ENCODE measurements around the gene CLIC3.

CLIC3 gene

DNA sequence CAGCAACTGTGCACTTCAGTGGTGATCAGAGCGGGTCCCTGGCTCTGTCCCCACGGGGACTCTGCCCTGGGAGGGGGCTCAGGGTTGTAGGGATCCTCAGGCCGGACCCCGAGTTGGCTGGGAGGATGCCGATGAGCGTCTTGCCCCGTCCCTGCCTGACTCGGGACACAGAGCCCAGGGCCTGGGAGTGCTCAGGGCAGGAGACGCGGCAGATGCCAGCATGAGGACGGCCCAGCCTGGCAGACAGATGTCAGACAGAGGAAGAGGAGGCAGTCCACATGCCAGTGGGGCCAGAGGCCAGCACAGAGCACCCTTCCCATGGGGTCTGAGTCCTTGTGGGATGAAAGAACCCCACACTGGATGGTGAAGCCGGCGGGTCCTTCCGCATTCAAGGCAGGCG lies 33.0 kb downstream of the CLIC3 start:
- no peak for DNase-seq

DNA sequence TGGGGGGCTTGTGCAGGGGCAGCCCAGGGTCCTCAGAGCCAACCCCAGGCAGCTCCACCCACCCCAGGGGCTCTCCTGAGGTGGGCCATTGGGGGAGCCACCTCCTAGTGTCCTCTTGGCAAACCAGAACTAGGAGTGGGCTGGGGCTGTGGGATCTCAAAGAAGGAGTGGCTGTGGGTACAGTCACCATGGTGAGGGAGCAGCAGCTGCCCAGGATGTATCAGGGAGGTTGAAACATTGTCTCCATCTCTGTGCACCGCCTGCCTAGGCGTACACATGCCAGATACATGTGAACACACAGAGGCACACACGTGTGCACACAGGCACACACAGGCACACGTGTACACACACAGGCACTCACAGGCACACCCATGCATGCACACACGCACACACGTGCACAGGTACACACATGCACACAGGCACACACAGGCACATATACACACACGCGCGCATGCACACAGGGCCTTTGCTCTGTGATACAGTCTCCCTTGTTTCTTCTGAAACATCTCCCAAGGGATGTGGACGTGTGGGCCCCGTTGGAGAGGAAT lies 33.6 kb downstream of the CLIC3 start:
- no peak for DNase-seq

DNA sequence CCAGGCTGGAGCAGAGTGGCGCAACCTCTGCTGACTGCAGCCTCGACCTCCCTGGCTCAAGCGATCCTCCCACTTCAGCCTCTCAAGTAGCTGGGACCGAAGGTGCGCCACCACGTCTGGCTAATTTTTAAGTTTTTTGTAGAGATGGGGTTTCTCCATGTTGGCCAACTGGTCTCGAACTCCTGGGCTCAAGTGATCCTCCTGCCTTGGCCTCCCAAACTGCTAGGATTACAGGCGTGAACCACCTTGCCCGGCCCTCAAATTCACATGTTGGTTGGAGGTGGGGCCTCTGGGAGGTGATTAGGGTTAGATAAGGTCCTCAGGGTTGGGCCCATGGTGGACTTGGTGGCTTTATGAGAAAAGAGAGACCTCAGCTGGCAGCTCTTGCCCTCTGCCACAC lies 34.2 kb downstream of the CLIC3 start:
- no peak for DNase-seq

DNA sequence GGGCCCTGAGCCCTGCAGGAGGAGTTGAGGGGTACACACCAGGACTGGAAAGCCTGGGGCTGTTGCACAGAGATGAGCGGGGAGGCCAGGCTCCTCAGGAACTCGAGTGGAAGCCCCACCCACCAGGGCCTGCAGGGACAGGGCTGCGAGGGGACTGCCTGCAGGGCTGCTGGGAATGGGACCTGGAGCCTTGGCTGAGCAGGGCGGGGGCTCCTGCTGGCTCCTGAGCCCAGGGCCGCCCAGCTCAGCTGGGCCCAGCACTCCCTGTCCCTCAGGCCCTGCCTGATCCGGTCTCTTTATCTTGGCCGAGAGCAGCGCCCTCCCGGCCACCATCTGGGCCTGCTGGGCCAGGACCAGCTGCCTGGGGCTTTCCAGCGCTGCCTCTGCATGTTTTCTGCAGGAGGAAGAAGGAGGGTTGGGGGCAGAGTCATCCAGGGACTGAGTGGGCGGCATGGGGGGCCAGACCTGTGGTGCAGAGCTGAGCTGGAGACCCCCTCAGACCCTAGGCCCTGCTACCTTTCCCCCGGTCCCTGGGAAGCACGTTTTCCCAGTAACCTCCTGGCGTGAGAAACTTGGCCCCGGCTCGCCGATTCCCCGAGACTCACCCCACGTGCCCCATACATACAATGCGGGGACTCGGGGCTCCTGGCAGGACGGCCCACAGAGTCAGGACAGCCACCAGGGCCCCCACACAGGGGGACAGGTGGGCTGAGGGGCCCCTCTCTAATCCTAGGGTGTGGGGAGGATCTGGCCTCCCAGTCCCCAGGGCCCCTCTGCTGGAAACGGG lies 34.9 kb downstream of the CLIC3 start:
- no peak for DNase-seq

DNA sequence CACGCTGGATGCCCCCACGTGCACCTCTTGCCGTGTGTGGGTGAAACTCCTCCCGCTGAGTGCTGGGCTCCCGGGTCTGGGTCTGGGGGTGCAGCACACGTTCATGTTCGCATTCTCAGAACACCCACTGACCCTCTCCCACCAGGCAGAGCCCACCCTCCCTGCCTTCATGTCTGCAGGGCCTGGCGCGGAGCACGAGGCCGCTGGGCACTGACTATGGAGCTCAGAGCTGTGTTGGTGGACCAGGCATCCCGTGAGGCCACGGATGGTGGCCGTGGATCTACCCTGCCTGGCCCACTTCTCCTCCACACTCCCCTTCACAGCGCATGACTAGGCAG lies 35.5 kb downstream of the CLIC3 start:
- DNase-seq = no peak

DNA sequence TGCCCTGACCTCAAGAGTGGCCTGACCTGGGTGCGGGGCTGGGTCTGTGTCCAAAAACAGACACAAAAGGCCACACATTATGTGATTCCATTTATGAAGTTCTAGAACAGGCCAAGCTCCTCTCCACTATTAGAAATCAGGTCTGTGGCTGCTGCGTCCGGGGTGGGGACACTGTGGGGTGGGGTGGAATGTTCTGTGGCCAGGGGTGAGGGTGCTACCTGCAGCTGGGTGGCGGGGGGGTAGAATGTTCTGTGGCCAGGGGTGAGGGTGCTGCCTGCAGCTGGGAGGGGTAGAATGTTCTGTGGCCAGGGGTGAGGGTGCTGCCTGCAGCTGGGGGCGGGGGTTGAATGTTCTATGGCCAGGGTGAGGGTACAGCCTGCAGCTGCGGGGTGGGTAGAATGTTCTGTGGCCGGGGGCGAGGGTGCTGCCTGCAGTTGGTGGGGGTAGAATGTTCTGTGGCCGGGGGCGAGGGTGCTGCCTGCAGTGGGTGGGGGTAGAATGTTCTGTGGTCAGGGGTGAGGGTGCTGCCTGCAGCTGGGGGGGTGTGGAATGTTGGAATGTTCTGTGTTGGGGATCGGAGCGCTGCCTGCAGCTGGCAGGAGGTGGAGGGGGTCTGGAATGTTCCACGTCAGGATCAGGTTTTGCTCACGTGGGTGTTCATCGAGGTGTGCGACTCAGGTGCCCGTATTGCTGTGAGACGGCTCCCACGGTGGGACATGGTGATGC lies 36.0 kb downstream of the CLIC3 start:
- DNase-seq = no peak

DNA sequence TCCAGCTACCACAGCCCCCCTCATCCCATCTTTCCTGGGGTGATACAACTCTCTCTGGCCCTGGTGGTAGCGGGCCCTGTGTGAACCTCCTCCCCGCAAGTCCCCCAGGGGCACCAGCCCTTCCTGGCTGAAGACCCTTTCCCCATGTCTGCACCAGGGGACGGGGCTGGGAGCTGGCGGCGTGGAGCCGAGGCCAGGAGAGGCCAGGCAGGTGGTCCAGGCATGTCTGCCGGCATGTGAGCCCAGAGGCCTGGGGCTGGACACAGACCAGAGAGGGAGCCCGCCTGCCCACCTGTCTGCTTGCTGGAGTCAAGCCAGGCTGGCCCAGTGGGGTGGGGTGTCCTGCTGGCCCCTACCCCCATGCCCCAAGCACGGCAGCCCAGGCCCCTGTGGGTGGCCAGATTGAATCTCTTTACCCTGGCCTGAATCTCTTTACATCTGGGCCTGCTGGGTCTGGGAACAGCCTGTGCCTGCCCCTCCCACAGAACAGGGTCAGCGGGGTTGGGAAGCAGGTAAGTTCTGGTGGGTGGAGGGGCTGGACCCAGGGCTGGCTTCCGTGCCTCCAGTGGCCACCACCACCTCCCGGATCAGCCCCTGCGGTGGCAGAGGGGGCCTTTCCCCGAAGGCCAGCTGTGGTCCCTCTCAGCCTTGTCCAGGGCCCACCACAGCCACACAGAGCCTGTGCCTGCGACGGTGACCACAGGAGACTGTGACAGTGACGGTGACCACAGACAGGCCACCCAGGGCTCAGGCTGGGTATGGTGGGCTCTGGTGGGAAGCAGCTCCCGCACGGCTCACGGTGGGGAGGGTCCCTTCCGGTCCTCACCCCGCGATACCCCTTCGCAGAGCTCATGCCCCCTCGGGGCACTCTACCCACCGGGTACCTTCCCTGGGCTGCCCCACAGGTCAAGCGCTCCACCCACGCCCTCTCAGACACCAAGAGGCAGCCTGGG lies 37.2 kb downstream of the CLIC3 start:
- no peak for DNase-seq

DNA sequence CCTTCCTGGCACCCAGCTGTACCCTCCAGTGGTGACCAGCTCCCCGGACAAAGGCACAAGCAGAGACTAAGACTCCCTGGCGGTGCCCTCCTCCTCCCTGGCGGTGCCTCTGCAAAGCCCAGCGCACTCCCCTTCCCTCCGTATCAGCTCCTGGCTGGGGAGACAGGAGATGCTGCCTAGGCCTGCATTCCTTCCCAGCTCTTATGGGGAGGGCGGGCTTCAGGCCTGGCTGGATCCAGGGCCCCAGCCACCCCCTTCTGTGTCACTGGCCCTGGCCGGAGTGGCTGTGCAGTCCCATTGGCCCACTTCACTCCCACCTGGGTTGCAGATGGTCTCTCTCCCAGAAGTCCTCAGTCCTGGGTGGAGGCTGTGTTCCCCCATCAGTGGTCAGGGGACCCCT lies 37.9 kb downstream of the CLIC3 start:
- no peak for DNase-seq

DNA sequence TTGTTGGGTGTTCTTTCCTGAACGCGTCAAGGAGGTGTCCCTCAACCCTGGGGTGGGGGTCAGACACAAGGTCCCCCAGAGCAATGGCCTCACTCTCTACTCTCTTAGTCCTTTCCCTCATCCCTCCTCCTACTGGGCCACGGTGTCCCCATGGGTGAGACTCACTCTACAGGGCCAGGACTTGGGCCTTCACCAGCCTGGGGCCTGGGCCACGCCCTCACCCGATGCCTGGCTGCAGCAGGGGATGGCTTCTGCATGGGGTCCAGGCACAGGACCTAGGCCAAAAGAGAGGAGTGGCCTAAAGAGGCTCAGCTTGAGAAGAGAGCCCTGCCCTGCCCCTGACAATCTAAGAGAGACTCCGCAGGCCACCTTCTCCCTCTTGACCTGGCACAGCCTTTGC lies 38.5 kb downstream of the CLIC3 start:
- no peak for DNase-seq

DNA sequence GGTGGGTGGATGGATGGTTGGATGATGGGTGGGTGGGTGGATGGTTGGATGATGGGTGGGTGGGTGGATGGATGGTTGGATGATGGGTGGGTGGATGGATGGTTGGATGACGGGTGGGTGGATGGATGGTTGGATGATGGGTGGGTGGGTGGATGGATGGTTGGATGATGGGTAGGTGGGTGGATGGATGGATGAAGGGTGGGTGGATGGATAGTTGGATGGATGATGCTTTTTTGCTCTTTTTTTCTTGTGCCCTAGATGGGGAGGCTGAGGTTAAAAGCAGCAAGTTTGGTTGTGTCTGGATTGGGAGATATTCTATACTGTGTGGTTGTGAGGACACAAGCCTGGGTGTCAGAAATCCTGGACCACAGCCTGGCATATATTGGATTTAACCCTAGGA lies 38.9 kb downstream of the CLIC3 start:
- DNase-seq = no peak

DNA sequence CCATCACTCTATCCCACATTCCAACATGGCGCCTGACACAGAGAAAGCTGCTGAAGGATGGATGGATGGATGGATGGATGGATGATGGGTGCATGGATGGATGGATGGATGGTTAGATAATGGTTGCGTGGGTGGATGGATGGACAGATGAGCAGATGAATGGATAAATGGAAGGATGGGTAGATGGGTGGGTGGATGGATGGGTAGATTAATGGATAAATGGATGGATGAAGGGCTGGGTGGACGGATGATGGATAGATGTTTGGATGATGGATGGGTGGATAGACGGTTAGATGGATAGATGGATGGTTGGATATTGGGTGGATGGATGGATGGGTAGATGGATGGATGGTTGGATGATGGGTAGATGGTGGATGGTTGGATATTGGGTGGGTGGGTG lies 39.8 kb downstream of the CLIC3 start:
- DNase-seq = no peak

DNA sequence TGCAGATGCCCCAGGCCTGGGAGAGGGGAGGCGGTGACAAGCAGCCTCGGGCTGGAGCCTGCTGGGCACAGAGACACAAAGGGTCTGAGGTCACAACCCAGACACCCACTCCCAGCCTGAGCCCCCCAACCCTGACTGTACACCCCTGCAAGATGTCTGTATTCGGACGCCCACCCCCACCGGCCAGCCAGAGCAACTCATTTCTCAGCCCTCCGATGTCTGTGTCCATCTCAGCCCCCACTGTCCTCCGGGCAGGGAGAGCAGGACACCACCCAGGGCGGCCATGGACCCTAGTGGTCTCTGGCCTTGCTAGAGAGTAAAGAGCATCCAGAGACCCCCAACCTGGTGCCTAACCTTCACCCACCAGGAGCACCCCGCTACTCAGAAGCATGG lies 40.4 kb downstream of the CLIC3 start:
- DNase-seq = no peak

DNA sequence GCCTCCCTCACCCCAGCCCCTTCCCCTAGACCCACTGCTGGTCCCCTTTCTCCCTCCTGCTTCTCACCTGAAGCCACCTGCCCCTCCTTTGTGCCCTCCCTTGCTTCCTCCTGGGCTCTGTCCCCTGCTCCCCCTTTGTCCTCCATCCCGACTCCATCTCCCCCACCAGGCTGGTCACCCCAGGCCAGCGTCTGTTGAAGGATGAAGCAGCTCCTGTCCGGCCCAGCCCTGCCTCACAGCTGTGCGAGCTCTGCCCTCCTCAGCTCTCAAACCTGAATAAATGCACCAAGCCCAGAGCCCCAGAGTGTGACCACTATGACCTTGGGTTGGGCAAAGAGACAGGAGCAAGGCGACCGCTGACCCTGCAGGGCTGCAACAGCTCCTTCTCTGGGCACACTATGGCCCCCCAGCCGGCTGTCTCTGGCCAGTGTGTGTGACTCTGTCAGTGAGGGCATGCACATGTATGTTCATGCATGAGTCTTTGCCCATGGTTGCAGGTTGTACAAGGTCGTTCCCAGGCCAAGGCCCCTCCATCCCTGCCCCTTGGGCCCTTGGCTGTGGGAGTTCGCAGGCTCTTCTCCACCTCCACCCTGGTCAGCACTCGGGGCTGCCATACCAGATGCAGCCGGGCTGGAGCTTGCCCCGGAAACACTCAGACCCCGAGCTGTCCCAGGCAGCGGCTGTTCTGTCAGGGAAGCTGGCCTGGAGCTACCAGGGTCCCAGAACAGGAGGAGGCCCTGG lies 41.0 kb downstream of the CLIC3 start:
- no peak for DNase-seq

DNA sequence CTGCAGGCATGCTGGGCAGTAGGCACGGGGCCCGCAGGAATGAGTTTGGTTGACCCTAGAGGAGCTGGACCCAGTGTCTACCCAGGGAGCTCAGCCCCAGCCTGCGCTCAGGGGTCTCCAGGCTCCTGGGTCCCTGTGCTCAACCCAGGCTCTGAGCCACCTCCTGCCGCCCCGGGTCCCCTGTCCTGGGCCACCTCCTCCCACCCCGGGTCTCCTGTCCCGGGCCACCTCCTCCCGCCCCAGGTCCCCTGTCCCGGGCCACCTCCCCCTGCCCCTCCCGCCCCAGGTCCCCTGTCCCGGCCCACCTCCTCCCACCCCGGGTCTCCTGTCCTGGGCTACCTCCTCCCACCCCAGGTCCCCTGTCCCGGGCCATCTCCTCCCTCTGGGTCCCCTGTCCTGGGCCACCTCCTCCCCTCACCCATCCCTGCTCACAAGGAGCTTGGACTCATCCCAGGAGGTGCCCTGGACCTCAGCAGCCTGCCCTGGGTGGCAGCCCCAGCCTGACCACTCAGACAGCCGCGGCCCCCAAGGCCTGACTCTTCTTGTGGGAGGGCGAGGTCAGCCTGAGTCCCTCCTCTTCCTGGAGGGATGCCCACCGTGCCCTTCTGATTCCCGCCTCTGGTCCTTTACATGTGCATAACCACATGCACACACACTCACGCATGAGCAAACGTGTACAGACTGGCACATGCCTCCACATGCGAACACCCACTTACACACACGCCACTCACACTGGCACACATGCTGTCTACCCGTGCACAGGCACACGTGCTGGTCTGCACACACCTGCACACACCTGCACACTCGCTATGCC lies 41.9 kb downstream of the CLIC3 start:
- DNase-seq = no peak

DNA sequence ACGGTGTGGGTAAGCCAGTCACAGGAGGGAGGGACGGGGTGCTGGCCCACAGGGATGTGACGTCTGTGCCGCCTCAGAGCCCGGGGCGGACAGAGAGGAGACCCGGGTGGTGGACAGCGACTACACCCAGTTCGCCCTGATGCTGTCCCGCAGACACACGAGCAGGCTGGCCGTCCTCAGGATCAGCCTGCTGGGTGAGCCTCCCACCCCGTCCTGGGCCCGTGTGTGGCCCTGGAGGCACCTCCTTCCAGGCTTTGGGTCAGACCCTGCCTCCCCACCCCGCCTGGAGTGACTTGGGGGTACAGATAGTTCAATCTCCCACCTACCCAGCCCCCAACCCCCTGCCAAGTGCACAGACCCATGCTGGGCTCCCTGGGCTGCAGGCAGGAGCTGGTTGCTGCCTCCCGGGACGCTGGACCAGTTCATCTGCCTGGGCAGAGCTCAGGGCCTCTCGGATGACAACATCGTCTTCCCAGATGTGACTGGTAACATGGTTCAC lies 42.5 kb downstream of the CLIC3 start:
- DNase-seq = no peak

DNA sequence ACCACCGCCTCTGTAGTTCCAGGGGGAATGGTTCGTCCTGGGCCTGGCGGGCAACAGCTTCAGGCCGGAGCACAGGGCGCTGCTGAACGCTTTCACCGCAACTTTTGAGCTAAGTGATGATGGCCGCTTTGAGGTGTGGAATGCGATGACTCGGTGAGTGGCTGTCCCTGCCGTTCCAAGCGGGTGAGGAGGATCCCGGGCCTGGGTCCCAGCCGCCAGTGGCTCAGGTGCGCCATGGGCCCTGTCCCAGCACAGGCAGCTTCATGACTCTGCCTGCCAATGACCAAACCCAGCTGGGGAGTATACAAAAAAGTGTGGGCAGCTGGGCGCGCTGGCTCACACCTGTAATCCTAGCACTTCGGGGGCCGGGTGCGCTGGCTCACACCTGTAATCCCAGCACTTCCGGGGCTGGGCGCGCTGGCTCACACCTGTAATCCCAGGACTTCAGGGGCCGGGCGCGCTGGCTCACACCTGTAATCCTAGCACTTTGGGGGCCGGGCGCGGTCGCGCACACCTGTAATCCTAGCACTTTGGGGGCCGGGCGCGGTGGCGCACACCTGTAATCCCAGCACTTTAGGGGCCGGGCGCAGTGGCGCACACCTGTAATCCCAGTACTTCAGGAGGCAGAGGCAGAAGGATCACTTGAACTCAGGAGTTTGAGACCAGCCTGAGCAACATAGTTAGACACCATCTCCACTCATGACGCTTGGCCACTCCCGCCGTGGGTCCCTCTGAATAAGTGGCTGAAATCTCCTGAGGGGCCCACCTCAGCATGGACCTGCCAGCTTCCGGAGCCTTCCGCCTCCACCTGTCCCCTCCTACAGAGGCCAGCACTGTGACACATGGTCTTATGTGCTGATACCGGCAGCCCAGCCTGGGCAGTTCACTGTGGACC lies 43.2 kb downstream of the CLIC3 start:
- DNase-seq = no peak

DNA sequence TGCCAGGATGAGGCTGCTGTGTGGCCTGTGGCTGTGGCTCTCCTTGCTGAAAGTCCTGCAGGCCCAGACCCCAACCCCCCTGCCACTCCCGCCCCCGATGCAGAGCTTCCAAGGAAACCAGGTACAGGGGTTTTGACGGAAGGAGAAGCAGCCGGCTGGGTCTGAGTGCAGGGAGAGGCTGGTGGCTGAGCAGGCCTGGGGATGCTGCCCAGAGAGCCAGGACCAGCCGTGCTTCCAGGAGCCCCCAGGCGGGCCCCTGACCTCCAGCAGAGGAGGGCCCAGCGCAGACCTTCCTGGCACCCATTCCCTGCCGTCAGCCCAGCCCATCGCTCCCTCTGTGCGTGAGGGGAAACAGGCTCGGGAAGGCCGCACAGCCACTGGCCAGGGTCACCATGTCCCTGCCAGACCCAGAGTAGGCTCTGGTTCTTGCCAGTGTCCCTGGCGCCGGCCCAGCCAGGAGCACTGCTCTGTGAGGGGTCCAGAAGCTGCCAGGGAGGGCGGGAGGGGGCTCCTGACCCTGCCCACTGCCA lies 44.0 kb downstream of the CLIC3 start:
- DNase-seq = no peak

DNA sequence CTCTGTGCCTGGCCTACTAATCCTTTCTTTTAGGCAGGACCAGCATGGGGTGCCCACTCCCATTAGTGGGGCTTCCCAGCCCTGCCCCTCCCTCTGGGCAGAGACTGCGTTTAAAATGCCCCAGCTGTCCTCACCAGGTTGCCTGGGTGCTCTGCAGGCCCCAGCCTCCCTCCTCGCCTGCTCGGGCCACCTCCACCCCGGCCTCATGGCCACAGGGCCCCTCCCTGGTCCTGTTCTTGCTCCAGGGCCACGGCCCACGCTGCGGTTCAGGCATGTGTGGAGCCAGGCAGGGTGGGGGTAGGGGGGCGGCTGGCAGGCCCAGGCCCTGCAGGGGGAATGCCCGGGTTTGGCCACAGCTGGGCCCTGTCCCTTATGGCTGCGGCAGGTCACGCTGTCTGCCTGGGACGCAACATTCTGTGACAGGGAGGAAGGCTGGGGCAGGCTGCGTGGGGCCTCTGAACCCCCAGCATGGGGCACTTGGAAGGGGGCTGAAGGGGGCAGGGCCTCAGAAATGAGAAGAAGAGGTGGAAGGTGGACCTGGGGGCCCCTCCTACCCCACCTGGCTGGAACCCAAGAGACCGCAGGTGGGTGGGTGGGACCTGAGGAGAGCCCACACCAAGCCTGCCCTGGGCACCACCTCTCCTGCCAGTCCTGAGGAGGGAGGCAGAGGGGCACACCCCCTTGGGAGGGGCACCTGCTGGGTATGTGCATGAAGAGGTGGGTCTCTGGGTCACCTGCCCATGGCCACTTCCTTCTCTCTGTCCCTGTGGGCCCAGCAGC lies 44.6 kb downstream of the CLIC3 start, which contains the start of gene LCN12:
TSS of gene LCN12 (plus strand) at position 733 of the 780 bp plus-strand sequence. CDS start 55 bp downstream, outside the sequence.
- DNase-seq = no peak

DNA sequence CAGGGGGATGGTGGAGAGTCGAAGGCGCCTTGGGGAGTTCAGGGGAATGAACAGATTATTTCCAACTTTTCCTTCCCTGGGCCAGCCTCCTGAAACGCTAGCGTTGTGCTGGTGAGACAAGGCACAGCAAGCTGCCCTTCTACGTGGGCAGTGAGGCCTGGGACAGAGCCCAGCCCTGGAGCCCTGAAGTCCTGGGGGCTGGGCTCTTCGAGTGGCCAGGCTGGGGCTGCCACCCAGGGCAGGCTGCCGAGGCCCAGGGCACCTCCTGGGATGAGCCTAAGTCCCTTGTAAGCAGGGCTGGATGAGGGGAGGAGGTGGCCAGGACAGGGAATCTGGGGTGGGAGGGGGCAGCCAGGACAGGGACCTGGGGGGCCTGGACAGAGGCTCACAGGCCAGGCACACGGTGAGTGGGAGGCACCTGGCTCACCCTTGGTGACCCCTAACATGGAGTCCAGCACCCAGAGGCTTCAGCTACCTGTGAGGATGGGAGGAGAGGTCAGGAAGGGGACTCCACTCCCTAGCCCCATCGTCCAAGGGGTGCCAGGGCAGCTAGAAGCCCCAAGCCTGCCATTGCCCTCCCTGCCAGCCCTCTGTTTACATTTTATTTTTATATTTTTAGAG lies 45.6 kb downstream of the CLIC3 start:
- no peak for DNase-seq

All from T1000 (cell line).